Activated T-helper 1 cell treated with Interleukin-2 at 50 U/mL for 16 hours (primary cell): ENCODE measurements around the gene RASSF8.

Experiments used
- DNase-seq: peaks from one replicate; pipeline ENCODE4 v3.0.0-alpha.2; 2020; ENCODE audit warnings: low read depth

The RASSF8 gene, protein sequence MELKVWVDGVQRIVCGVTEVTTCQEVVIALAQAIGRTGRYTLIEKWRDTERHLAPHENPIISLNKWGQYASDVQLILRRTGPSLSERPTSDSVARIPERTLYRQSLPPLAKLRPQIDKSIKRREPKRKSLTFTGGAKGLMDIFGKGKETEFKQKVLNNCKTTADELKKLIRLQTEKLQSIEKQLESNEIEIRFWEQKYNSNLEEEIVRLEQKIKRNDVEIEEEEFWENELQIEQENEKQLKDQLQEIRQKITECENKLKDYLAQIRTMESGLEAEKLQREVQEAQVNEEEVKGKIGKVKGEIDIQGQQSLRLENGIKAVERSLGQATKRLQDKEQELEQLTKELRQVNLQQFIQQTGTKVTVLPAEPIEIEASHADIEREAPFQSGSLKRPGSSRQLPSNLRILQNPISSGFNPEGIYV

DNA sequence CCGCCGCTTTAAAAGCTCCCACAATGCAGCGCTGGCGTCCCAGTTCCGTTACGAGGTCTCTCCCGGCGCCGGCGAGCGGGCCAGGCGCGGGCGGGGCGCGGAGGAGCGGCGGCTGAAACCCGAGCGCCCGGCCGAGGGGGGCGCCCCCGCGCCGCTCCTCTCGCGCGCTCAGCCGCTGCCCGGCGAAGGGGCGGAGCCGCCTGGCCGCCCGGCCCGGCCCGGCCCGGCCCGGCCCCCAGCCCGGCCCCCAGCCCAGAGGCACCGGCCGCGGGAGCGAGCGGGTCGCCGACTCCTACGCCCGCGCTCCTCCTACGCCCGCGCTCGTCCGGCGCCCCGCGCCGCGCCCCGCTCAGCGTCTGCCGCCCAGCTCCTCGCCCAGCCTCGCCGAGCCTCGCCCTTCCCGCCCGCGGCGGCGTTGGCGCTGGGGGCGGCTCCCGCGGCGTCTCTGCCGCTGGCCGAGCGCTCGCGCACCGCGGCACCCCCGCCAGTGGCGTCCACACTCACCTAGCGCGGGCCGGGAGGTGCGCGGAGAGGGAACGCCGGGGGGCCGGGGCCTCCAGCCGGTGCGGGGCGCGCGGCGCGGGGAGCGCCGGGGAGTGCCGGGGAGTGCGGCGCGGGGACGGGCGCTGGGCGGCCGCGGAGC lies at the start of gene RASSF8:
TSS of gene RASSF8 (plus strand) at position 255 of the 643 bp plus-strand sequence. CDS start 96,662 bp downstream, outside the sequence.
- no peak for DNase-seq

DNA sequence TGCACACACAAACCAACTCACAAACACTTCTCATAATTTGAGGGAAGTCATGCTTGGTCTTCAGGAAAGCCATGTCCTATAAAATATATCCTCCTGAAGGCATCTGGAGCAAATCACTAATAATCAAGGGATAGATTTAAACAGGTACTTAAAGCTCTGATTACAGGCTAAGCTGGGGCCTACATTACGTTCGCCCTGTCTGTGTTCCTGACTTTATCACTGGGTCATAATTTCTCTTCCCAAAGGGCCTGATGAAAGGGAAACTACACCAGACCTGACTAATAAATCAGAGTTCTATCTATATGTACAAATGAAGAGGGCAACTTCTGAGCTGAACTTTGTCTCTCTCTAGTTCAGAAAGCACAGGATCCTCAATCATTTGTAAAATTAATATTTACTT lies 43.9 kb upstream of the RASSF8 start:
- DNase-seq = no peak

DNA sequence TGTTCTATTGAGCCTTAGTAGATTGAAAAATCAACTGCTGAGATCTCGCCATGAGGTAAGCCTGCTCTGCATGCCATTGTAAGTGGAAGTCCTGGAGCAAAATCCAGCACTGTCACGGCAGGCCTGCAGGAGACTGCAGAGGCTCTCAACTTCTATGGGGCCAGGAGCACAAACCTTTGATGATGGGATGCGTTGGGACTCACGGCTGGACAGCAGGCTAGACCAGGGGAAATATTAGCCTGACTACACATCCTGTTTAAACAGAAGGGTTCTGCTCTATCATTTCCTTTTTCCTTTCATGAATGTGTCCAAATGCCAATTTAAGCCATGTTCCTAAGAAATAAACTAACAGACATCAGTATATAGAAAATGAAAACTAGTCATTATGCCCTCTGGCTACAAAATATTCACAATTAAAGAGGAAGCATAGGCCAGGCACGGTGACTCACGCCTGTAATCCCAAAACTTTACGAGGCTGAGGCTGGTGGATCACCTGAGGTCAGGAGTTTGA lies 33.9 kb upstream of the RASSF8 start:
- no peak for DNase-seq

DNA sequence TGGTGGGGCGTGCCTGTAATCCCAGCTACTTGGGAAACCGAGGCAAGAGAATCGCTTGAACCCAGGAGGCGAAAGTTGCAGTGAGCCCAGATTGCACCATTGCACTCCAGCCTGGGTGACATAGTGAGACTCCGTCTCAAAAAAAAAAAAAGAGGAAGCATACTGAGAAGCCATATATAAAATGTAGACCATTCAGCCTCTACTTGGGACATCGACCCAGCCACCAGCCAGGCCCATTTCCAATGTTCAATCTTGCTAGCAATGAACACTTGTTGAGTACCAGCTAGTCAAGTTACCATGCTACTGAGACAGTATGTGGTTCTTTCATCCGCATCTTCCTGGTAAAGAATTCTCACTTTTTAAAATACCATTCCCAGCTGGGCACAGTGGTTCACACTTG lies 33.4 kb upstream of the RASSF8 start:
- DNase-seq = no peak

DNA sequence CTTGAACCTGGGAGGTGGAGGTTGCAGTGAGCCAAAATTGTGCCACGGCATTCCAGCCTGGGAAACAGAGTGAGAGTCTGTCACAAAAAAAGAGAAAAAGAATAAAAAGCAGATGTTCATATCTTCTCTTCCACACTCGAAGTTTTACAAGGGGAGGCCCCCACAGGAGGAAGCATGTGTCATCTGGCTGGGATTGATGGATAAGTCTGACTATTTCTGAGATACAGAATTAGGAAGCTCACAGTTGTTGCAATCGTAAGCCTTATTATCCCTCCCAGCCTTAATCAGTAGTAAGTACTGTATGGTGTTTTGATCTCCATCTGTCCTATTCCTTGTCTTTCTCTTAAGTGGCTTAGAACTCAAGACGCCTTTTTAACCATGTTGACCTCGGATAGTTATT lies 31.9 kb upstream of the RASSF8 start:
- no peak for DNase-seq

DNA sequence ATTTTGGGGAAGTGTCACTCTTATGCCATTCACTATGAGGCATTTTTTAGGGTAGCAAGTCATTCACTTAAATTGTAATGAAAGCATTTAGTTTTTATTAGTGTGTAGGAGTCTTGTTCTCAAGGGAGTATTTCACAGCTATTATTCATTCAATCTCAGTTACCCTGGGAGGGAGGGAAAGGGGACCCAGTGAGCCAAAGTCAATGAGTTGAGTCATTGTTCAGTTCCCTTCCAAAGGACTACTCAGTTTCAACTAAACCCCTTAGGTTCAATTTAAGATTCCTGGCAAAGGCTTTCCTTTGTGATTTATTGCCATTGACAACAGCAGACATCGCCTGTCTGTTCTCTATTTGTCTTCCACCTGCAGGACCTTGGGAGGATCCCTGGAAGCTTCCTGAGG lies 29.3 kb upstream of the RASSF8 start:
- DNase-seq = no peak

DNA sequence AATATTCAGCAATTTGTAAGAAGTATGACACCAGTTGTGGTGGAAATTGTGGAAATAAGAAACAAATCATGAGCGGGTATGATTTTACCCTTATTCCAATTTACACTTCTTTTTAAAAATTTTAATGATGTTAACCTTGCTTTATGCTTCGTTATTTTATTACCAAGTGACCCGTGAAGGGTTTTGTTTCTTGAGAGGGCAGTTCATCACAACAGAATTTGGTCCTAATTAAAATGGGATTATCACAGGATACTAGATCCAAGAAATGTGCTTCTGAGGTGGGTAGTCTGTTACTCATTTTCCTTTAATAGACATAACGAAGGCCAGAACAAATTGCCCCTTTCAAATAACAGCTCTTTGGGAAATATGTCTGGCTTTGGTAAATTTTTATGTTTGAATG lies 25.5 kb upstream of the RASSF8 start:
- no peak for DNase-seq

DNA sequence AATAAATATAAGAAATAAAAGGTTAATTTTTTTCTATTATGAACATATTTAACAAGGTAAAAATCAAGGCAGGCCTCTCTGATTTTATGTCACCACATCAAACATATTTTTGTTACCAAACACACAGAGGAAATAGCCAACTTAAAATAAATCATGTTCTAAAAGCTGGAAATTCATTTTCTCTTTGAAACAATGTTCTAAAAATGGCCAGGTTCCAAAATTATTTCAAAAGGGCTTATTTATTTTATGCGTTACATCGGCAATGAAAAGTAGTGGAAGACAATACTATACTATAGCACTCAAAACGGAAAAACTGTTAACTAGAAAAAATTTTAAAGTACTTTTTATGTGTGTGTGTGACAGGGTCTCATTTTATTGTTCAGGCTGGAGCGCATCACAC lies 24.0 kb upstream of the RASSF8 start:
- no peak for DNase-seq

DNA sequence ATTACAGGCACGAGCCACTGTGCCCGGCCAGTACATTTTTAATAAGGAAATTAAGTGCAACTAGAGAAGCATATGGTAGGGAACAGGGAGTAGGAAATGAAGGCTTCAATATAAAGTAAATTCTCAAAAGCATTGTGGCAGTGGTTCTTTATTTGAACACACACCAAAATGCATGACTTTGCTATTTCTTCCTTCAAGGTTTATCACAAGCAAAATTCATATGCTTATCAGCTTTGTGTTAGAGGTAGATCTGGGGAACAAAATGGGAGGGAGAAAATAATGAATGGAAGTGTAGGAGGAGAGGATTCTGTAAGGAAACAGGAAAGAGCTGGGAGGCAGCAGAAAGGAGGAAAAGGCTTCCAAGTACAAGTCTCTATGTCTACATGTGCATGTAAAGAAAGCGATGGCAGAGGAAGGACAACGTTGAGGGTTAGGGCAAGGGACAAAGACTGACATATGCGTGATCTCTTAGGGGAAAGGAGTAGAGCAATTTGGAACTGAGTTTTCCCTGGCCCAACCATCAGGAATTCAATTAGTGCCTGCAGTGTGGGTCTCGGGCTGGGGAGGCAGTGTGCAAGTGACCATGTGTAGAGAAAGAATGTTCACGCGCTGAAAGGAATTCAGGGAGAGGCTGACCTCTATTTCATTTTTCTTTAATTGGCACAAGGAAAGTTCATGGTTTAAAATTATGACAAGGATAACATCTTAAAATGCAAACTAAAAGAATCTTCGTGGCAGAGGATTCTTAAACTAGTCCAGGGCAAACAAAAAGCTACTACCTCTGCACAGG lies 22.9 kb upstream of the RASSF8 start:
- DNase-seq = no peak

DNA sequence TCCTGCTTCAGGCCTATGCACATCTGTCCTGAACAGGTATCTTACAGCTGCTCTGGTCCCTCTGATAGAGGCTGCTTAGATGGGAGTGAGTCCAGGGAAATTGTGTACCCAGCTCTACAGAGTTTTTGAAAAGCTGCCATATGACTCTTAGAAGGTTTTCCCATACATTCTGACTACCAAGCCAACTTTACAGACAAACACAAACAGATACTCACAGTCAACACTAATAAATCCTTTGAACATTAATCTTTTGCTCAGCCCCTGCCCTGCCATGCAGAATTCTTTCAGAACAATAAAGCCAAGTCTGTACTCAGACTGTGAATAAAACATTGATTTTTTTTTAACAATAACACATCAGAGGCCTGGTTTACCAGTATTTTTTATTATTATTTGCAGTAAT lies 21.4 kb upstream of the RASSF8 start:
- DNase-seq = no peak

DNA sequence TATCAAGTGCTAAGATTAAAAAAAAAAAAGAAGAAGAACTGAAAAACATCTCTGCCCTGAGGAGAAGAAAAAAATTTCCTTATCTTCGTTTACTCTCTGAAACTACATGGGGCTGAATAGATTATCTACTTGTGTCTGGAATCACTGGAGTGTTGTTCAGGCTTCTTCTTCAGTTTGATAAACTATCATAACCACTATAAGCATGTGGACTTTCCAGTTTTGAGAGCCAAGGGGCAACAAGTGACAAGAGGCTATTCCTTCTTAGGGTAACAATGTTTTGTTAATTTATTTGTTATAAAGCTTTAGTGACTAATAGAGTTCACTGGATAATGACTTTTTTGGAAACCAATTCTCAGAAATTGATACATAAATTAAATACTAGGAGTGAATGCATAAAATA lies 19.9 kb upstream of the RASSF8 start:
- no peak for DNase-seq

DNA sequence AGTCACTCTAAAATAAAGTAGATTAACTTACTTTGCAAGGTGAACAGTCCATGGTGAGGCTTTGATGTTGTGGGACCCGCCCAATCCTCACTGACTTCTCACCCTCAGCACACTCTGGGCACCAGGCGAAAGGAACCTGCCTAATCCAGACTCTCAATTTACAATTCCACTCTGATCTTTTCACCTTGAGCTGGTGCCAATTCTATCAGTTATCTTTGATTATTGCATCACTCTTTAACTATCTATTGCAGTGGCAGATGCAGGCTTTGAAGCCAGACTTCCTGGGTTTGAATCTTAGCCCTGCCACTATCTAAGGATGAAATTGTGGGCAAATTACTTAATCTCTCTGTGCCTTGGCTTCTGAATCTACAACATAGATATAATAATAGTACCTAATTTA lies 18.9 kb upstream of the RASSF8 start:
- DNase-seq = no peak

DNA sequence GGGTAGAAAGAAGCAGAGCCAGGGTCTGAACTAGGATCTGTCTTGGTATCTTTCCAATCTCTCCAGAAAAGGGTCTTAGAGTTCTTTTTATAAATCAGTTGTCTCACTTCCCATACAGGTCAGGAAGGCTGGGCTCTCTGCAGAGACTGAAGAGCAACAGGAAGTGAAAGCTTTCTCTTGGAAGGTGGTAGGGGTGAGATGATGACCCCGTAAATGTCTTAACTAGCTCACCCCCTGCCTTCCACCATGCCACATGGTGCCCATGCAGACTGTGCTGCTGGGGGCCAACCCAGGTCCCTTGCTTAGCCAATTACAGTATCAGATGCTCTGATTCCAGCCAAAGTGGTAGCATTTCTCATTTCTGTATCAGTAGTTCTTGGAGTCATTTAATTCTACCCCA lies 17.6 kb upstream of the RASSF8 start:
- DNase-seq = no peak

DNA sequence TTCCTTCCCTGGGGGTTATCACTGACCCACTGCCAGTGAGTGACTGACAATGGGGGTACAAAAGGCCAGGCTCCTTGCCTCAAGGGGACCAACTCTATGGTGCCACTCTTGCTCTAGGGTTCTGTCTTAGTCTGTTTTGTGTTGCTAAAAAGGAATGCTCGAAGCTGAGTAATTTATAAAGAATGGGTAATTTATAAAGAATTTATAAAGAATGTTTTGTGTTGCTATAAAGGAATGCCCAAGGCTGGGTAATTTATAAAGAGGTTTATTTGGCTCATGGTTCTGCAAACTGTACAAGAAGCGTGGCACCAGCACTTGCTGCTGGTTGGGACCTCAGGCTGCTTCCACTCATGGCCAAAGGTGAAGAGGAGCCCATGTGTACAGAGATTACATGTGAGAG lies 15.8 kb upstream of the RASSF8 start:
- DNase-seq = no peak

DNA sequence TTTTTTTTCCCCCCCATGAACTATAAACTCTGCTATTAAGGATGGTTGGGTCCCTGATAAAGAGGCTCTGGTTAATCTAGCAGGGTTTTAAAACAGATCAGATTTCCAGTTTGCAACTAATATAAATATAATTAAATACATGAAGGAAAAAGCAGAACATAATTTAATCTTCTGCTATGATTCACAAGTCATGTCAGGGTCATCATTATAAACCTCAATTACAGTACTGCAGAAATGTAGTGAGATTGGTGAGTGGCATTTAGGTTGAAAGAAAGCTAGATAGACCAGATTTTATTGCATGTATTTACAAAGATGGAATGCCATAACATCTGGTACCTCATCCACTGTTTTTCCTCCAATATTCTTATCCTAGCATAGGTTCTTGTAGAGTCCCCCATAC lies 14.5 kb upstream of the RASSF8 start:
- no peak for DNase-seq

DNA sequence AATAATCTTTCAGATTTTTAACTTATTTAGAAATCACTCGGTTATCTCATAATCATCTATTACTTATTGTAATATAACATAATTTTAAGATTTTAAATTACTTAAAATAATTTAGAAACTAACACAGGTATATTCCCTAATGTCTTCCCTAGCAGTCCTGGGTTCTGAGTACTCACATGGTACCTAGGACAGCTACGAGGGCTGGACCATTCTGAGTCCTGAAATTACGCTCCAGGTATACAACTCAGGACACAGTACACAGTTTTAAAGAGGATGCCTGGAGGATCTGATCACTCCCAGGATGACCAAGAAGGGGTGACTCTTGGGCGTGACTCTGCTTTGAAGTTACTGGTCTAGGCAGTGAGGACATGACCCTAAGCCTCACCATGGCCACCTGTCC lies 9.1 kb upstream of the RASSF8 start:
- DNase-seq = no peak

DNA sequence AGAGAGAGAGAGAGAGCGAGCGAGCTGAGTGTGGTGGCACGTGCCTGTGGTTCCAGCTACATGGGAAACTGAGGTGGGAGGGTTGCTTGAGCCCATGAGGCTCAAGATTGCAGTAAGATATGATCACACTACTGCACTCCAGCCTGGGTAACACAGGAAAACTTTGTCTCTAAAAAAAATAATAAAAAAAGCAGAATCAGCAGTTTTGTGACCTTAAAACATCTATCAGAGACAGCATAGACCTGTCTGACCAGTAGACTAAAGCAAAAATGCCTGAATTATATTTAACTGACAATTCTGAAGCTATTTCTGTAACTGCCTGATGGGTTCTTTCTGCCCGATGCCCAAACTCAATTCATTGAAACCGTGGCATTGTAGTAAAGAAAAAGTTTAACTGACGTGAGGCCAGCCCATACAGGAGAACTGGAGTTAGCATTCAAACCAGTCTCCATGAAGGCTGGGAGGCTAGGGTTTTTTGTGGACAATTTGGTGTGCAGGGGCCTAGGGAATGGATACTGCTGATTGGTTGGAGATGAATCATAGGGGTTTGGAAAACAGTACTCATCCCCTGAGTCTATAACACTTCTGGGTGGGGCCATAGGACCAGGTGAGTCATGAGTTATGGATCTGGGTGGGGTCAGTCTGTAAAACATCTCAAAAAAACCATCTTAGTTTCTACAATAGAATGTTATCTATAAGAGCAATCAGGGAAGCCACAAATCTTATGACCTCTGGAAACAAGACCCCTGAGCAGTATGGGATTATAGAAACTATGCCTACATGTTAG lies 8.0 kb upstream of the RASSF8 start:
- no peak for DNase-seq

DNA sequence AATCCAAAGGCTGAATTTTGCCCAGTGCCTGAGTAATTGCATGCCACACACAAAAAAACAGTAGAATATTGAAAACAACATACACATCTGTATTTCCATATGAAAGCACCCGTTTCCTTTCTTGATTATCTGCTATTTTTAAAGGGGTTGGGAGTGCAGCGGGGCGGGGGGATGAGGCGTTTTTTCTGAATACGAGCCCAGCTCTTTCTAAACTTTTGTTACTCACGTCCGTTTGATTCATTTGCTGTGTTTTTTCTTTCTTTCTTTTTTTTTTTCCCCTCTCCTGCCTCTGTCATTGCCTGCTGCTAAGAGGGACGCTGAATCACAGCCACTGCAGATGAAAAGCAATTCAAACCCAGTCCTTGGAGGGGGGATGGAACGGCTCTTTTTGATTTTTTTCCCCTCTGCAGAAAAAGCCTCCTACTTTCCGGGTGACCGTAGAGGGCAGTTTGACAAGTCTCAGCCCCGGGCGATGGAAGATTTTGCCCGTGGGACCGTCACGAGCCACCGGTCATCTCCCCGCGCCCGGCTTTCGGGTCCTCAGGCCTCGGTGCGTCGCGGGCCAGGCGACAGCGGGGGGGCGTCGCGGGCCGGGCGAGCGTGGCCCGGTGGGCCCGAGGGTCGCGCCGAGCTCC lies 572 bp upstream of the RASSF8 start:
- DNase-seq = no peak

DNA sequence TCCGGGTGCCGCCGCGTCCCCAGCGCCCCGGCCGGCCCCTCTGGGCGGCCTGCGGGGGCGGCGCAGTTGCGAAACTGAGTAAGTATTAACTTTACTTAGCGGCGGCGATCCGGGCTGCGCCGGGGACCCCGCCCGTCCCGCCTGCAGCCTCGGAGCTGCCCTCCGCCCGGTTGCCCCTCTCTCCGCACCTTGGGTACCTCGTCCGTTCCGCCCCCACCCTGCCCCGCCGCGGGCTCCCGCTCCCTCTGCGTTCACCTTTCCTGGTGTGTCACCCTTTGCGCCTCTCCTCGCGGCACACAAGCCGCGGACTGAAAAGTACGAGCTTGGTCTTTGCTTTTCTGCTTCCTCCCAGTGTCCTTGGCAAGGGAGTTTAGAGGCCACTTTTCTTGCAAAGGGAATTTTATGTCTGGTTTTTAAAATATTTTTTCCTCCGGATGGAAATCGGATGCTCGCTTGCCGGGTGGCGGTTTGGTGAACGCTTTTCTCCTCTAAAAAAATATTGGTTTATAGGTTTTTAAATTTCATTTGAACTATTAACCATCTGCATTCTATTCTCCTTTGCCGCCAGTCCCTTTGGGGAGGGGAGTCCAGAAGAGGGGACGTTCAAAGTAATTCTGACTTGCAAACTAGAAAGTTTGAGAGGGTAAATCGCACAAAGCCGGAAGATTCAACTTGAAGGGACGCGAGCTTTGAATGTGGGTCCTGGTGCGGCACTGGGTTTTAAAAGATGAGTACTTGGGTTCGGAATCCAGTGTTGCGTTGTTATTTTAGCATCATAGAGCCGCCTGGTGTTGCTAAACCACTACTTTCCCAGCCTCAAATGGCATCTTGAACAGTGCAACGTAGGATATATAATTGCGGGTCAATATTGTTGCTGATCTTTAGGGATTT lies 834 bp downstream of the RASSF8 start:
- DNase-seq = no peak

DNA sequence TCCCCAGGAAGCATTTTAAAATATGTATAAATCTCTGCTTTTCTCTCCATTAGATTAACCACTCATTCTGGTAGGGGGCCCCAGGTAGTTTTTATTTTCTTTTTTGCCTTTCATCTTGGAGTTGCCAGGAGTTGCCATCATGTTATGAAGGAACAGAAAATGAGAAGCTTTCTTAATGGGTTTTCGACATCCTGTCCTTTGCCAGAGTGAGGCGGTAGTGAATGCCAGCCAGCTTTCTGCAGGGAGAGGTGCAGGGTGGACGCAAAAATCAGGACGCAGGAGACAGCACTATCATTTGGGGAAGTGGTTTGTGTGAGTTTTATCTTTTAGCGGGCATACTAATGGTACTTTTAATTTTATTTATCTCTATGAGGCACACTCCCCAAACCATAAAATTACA lies 1.7 kb downstream of the RASSF8 start:
- no peak for DNase-seq
